Natural killer cell (primary cell): ENCODE measurements around the gene ALG11. TPM values are rescaled to one million over a fixed set of nuclear protein-coding genes. Genes with fewer than 3 reads are reported as not detected.

ENCODE experiments used
- ATAC-seq, 3 donors: fragments of 150-1000 bp in 2 of 3; fragments of 200-7000 bp in 1 of 3; cut with Tn5 transposase; 1 replicate in 1 of 3; 2 replicates in 2 of 3; pipeline ENCODE4 v1.10.0; 2021; ENCODE audit warnings: mild to moderate bottlenecking in 2 of 3, moderate library complexity in 2 of 3
- DNase-seq, 2 donors: peaks; one replicate each; pipeline versions ENCODE4 v3.0.0 to v3.0.0-alpha.2; 2013 to 2021; ENCODE audit warnings: mixed read lengths in 1 of 2
- H3K27ac ChIP-seq: one replicate; pipeline ENCODE4 v1.5.1; 2013; ENCODE audit warnings: mild to moderate bottlenecking, low read length
- H3K27me3 ChIP-seq: one replicate; pipeline ENCODE4 v1.6.1; 2013; ENCODE audit warnings: low read length; ENCODE audit not compliant: control insufficient read depth, insufficient read depth
- H3K36me3 ChIP-seq: one replicate; pipeline ENCODE4 v1.6.1; 2013; ENCODE audit warnings: low read length; ENCODE audit not compliant: control insufficient read depth, insufficient read depth
- H3K4me1 ChIP-seq: one replicate; pipeline ENCODE4 v1.6.1; 2013; ENCODE audit warnings: low read length; ENCODE audit not compliant: control insufficient read depth, insufficient read depth
- H3K4me3 ChIP-seq: one replicate; pipeline ENCODE4 v1.5.1; 2013; ENCODE audit warnings: low read length
- H3K9me3 ChIP-seq: one replicate; pipeline ENCODE4 v1.6.1; 2013; ENCODE audit warnings: low read length; ENCODE audit not compliant: control insufficient read depth, insufficient read depth
- H3K27ac Mint-ChIP-seq, 2 donors: one replicate each; pipeline ENCODE4 v1.8.0; 2022; ENCODE audit warnings: mild to moderate bottlenecking in 2 of 2, mixed read lengths in 2 of 2, moderate library complexity in 1 of 2
- H3K27me3 Mint-ChIP-seq, 2 donors: one replicate each; pipeline ENCODE4 v1.8.0; 2022; ENCODE audit warnings: low read depth in 2 of 2, mixed read lengths in 2 of 2
- H3K36me3 Mint-ChIP-seq: one replicate; pipeline ENCODE4 v1.8.0; 2022; ENCODE audit warnings: mixed read lengths
- H3K4me1 Mint-ChIP-seq, 2 donors: one replicate each; pipeline ENCODE4 v1.8.0; 2022; ENCODE audit warnings: mixed read lengths in 2 of 2
- H3K4me3 Mint-ChIP-seq: one replicate; pipeline ENCODE4 v1.8.0; 2022; ENCODE audit warnings: mild to moderate bottlenecking, moderate library complexity, mixed read lengths
- H3K9me3 Mint-ChIP-seq, 2 donors: one replicate each; pipeline ENCODE4 v1.8.0; 2022; ENCODE audit warnings: mixed read lengths in 2 of 2
- CTCF ChIP-seq: fragments of 200-600 bp; IDR thresholded peaks from one replicate; pipeline ENCODE4 v1.8.0; 2022; ENCODE audit warnings: antibody characterized with exemption
- WGBS: methylation state at CpG from one replicate; pipeline ENCODE4 v1.1.7; 2013; ENCODE audit warnings: missing lambda C conversion rate; ENCODE audit not compliant: insufficient coverage; 5-methylcytosine and 5-hydroxymethylcytosine counted together
- intact Hi-C: fragments of 100-400 bp; cut with micrococcal nuclease; formaldehyde crosslinking; loops from one replicate; pipeline ENCODE4 v1.14.2; 2022
- total RNA-seq, 4 donors: library from RNA; stranded (reverse); fragments of 120-200 nt in 1 of 4; gene quantifications; one replicate each; pipeline versions ENCODE4 v1.2.3 to v1.2.4, GENCODE V29; 2013 to 2022

Gene ALG11
- total RNA-seq, 3 donors from 2014 or later (not counting 1 experiment from before 2014, with no cell fraction given) = 30.8 to 35.8 (median 35.2) TPM

DNA sequence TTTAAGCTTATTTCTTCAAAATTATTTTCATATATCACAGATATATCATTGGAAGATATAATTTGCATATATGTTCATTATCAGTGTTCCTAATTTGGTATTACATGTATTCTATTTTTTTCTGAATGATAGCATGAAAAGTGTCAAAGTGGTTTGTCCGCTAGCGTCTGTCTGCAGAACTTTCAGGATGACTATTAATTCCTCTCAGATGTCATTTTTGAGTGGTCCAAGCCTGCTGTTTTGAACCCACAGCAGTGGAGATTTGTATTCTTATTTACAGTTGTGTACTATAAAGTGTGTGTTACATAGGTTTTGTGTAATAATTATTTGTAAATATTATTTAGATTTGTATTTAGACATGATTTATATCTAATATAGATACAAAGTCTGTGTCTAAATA lies 20.8 kb downstream of the ALG11 start:
- no peak overlapping the region for H3K27ac ChIP-seq
- intact Hi-C loops = no loop called here
- Mint-ChIP-seq H3K4me3 (no peak overlapping the region), H3K36me3 (peaks cover 14% of the 10 kb centered on the region), H3K4me1 (peaks cover 19 to 20% of the 10 kb centered on the region in 2 donors), H3K9me3 (no peaks in the 10 kb centered on the region), H3K27ac (no peak overlapping the region), H3K27me3 (no peaks in the 10 kb centered on the region)
- WGBS = 74% methylated on average over 2 of the region's 2 CpGs
- DNase-seq (no peak), ATAC-seq (no peak)
- no peaks in the 10 kb centered on the region for H3K27me3 ChIP-seq
- H3K36me3 ChIP-seq = peaks cover 6% of the 10 kb centered on the region
- TF ChIP-seq CTCF = no peak
- H3K4me3 ChIP-seq = no peak overlapping the region
- no peaks in the 10 kb centered on the region for H3K4me1 ChIP-seq
- no peaks in the 10 kb centered on the region for H3K9me3 ChIP-seq

- Histone ChIP-seq H3K4me3 (no peak overlapping the region), H3K9me3 (no peaks in the 10 kb centered on the region), H3K27me3 (no peaks in the 10 kb centered on the region), H3K36me3 (no peaks in the 10 kb centered on the region), H3K27ac (no peak overlapping the region), H3K4me1 (no peaks in the 10 kb centered on the region)
- ATAC-seq = no peak
- intact Hi-C loops = no loop called here
- no peak overlapping the region for H3K27ac Mint-ChIP-seq
- no peaks in the 10 kb centered on the region for H3K36me3 Mint-ChIP-seq
- no peaks in the 10 kb centered on the region for H3K9me3 Mint-ChIP-seq
- no peak for TF ChIP-seq CTCF
- WGBS = 100% methylated on average over 1 of the region's 5 CpGs
- H3K4me1 Mint-ChIP-seq = peaks cover 13 to 14% of the 10 kb centered on the region in 2 donors
- H3K27me3 Mint-ChIP-seq = no peaks in the 10 kb centered on the region
- no peak overlapping the region for H3K4me3 Mint-ChIP-seq
- no peak for DNase-seq
These were observed 22.5 kb downstream of the ALG11 start for GRCh38 chr13:52034616-52035226.

DNA sequence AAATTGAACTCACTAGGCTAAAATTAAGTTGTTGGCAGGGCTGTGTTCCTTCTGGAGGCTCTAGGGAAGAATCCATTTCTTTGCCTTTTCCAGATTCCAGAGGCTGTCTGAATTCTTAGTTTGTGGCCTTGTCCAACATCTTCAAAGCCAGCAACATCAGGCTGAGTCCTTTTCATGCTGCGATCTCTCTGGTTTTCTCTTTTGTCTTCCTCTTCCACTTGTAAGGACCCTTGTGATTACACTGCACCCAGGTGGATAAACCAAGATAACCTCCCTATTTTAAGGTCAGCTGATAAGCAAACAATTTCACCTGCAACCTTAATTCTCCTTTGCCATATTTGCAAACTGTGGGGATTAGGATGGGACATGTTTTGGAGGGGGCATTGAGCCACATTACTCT lies 23.8 kb downstream of the ALG11 start:
- no peak overlapping the region for H3K4me3 Mint-ChIP-seq
- no peaks in the 10 kb centered on the region for H3K9me3 ChIP-seq
- TF ChIP-seq CTCF = no peak
- H3K27ac Mint-ChIP-seq = no peak overlapping the region
- ATAC-seq = no peak
- intact Hi-C loops = no loop called here
- H3K36me3 ChIP-seq = no peaks in the 10 kb centered on the region
- H3K27me3 ChIP-seq = no peaks in the 10 kb centered on the region
- no peak overlapping the region for H3K27ac ChIP-seq
- no peak for DNase-seq
- H3K4me3 ChIP-seq = no peak overlapping the region
- no peaks in the 10 kb centered on the region for H3K36me3 Mint-ChIP-seq
- H3K4me1 Mint-ChIP-seq = peaks cover 5 to 6% of the 10 kb centered on the region in 2 donors
- H3K4me1 ChIP-seq = no peaks in the 10 kb centered on the region
- H3K27me3 Mint-ChIP-seq = no peaks in the 10 kb centered on the region
- 97% methylated on average over 1 of the region's 1 CpG for WGBS
- no peaks in the 10 kb centered on the region for H3K9me3 Mint-ChIP-seq

GRCh38 chr13:52043675-52044074 lies 31.5 kb downstream of the ALG11 start:
- DNase-seq (no peak), ATAC-seq (no peak)
- no peak overlapping the region for H3K27ac ChIP-seq
- H3K9me3 Mint-ChIP-seq = no peaks in the 10 kb centered on the region
- no peaks in the 10 kb centered on the region for H3K27me3 Mint-ChIP-seq
- no peaks in the 10 kb centered on the region for H3K36me3 ChIP-seq
- H3K36me3 Mint-ChIP-seq = no peaks in the 10 kb centered on the region
- no peak overlapping the region for H3K4me3 ChIP-seq
- no peak overlapping the region for H3K4me3 Mint-ChIP-seq
- WGBS = 79% methylated on average over 3 of the region's 3 CpGs
- no peaks in the 10 kb centered on the region for H3K27me3 ChIP-seq
- H3K4me1 ChIP-seq = no peaks in the 10 kb centered on the region
- H3K27ac Mint-ChIP-seq = no peak overlapping the region
- no peaks in the 10 kb centered on the region for H3K9me3 ChIP-seq
- intact Hi-C loops = no loop called here
- H3K4me1 Mint-ChIP-seq = no peaks in the 10 kb centered on the region
- TF ChIP-seq CTCF = no peak
